ENCODE results near the gene DYNLT5.

- TF ChIP-seq CTCF (IDR thresholded peaks at IDR 0.05) (no peak), EP300 (IDR thresholded peaks at IDR 0.05) (no peak), POLR2A (IDR thresholded peaks at IDR 0.05) (no peak), POLR2AphosphoS5 (IDR thresholded peaks at IDR 0.05) (no peak)
These were observed 47.9 kb upstream of the DYNLT5 start for GRCh38 chr1:66704177-66704875.
